ENCODE data around the gene NTRK3. TPM values are rescaled to one million over a fixed set of nuclear protein-coding genes. Genes with fewer than 3 reads are reported as not detected.

The NTRK3 gene
- total and polyA plus RNA-seq, 8 donors = 4.1 to 9.8 (median 7.4) TPM

DNA sequence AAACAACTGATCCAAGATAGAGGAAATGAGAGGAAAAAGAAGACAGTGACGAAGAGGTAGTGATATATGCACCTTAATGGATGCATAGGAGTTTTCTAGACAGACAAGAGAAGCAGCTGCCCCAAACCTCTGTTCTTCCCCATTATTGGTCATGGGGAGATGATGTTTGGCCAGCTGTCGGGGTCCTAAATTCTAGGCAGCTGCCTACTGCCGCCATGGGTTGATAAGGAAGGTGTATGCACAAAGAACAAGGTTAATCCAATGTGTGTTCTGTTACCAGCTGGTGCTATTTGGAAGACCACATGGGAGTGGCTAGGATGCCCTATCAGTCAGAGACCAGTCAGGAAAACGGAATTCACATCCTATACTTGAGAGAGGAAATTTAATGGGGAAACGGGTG, 47.4 kb downstream of the NTRK3 start:
- TF ChIP-seq, protein P1, sequence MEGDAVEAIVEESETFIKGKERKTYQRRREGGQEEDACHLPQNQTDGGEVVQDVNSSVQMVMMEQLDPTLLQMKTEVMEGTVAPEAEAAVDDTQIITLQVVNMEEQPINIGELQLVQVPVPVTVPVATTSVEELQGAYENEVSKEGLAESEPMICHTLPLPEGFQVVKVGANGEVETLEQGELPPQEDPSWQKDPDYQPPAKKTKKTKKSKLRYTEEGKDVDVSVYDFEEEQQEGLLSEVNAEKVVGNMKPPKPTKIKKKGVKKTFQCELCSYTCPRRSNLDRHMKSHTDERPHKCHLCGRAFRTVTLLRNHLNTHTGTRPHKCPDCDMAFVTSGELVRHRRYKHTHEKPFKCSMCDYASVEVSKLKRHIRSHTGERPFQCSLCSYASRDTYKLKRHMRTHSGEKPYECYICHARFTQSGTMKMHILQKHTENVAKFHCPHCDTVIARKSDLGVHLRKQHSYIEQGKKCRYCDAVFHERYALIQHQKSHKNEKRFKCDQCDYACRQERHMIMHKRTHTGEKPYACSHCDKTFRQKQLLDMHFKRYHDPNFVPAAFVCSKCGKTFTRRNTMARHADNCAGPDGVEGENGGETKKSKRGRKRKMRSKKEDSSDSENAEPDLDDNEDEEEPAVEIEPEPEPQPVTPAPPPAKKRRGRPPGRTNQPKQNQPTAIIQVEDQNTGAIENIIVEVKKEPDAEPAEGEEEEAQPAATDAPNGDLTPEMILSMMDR (IDR thresholded peaks at IDR 0.05) = no peak
- no peak overlapping the region for H3K27ac ChIP-seq
- H3K36me3 ChIP-seq = no peaks in the 10 kb centered on the region
- DNase-seq (no peak), ATAC-seq (no peak)
- peaks cover 0 to 3% of the 10 kb centered on the region in 2 donors for H3K9me3 ChIP-seq
- no peaks in the 10 kb centered on the region for H3K4me1 ChIP-seq
- H3K27me3 ChIP-seq = no peaks in the 10 kb centered on the region
- no peak overlapping the region for H3K4me3 ChIP-seq
- intact Hi-C loops (cut with DNase I) = no loop called here

DNA sequence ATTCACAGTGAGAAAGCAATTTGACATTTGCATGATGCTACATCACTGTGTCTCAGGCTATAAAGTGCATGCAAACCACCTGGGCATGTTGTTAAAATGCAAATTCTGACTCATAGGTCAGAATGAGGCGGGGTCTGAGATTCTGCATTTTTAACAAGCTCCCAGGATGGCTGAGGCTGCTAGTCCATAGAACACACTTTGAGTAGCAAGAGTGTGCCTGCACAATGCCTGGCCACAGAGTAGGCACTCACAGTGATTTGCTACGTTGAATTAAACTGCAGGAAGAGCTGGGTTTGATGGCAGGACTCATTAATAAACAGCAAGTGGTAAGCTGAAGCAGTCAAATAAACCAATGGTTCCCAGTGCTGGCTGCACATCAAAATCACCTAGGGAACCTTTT, 48.1 kb downstream of the NTRK3 start:
- H3K4me3 ChIP-seq = no peak overlapping the region
- no peaks in the 10 kb centered on the region for H3K36me3 ChIP-seq
- H3K4me1 ChIP-seq = no peaks in the 10 kb centered on the region
- H3K9me3 ChIP-seq = peaks cover 0 to 3% of the 10 kb centered on the region in 2 donors
- TF ChIP-seq, protein P1 (IDR thresholded peaks at IDR 0.05) = no peak
- DNase-seq = no peak
- no peak for ATAC-seq
- no peaks in the 10 kb centered on the region for H3K27me3 ChIP-seq
- intact Hi-C loops (cut with DNase I) = no loop called here
- no peak overlapping the region for H3K27ac ChIP-seq

DNA sequence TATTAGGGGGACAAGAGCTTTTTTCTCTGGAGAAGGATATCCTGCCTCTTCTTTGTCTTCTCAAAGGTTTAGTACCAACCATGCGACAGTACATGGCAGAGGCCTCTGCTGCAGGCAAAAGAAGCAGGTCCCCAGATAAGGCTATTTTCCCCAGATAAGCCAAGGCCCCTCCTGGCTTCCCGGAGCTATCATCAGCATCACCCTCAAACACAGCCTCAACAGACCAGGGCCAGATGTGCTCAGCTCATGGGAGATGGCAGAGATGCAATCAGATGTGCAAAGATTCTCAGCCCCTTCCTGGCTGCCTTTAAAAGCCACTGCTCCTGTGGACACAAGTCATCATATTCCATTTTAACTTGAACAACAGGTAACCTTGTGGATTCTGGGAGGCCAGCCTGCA, 49.0 kb downstream of the NTRK3 start:
- intact Hi-C loops (cut with DNase I) = no loop called here
- TF ChIP-seq, protein P1 (IDR thresholded peaks at IDR 0.05) = no peak
- H3K4me1 ChIP-seq = no peaks in the 10 kb centered on the region
- no peaks in the 10 kb centered on the region for H3K27me3 ChIP-seq
- no peak overlapping the region for H3K27ac ChIP-seq
- no peaks in the 10 kb centered on the region for H3K36me3 ChIP-seq
- ATAC-seq (no peak), DNase-seq (no peak)
- H3K9me3 ChIP-seq = peaks cover 0 to 3% of the 10 kb centered on the region in 2 donors
- no peak overlapping the region for H3K4me3 ChIP-seq

DNA sequence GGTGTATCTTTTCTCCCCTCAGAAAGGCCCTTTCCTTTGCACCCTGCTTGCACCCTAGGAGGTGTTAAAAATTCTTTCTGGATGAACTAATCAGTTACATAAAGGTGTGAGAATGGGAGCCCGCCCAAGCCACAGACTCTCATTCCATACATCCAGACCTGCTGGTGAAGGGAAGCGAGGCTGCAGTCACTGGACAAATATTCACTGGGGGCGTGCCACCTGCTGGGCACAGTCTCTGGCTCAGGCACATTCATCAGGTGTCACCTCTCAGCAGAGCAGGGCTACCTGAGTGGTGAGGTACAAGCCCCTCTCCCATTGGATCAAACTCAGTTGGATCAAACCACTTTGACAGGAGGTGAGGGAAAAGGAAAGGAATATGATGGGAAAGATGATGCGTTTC, 52.0 kb downstream of the NTRK3 start:
- Histone ChIP-seq H3K4me1 (no peaks in the 10 kb centered on the region), H3K27ac (no peak overlapping the region), H3K27me3 (no peaks in the 10 kb centered on the region), H3K36me3 (no peaks in the 10 kb centered on the region), H3K9me3 (peaks cover 0 to 3% of the 10 kb centered on the region in 2 donors), H3K4me3 (no peak overlapping the region)
- ATAC-seq (no peak), DNase-seq (peak in 1 of 4 donors; percentile 10)
- TF ChIP-seq, protein P1 (IDR thresholded peaks at IDR 0.05) = no peak
- intact Hi-C loops (cut with DNase I) = no loop called here

DNA sequence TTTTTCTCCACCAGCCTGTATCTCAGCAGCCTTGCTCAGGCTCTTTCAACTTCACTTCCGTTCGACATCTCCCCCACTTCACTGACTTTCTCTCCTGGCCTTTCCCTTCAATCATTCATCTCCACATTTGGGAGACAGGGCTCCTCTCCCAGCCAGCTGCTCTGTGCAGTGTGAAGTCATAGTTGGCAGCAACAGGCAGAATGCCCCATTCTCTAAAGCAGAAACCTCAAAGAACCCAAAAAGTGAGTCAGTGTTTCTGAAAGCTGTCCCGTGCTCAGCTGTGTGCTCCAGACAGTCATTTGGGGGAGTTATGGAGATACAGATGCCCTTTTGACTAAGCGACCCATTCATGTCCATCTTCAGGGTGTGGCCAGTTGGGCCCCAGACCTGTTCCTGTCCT, 54.3 kb downstream of the NTRK3 start:
- Histone ChIP-seq H3K36me3 (no peaks in the 10 kb centered on the region), H3K4me1 (no peaks in the 10 kb centered on the region), H3K4me3 (no peak overlapping the region), H3K27me3 (no peaks in the 10 kb centered on the region), H3K27ac (no peak overlapping the region), H3K9me3 (peaks cover 0 to 3% of the 10 kb centered on the region in 2 donors)
- no peak for ATAC-seq
- TF ChIP-seq, protein P1 (IDR thresholded peaks at IDR 0.05) = no peak
- no peak for DNase-seq
- intact Hi-C loops (cut with DNase I) = no loop called here
